HG03064 (cell line): ENCODE data around the gene CSNK1D.

Experiments
- ATAC-seq: cut with Tn5 transposase; IDR thresholded peaks from one replicate; pipeline ENCODE4 v1.9.1; 2021; ENCODE audit warnings: low read depth; ENCODE audit not compliant: unreplicated experiment

The CSNK1D gene

GRCh38 chr17:82273327-82274133 is at the start of gene CSNK1D:
CSNK1D (minus strand) TSS chr17:82273700; CDS start chr17:82273381, 319 bp downstream.
- peak; percentile 68 for ATAC-seq

- no peak for ATAC-seq
Measured at GRCh38 chr17:82322526-82323453, 49.3 kb upstream of the CSNK1D start.

- no peak for ATAC-seq
Measured at GRCh38 chr17:82321947-82322466, 48.5 kb upstream of the CSNK1D start.

- ATAC-seq, result no peak
Measured at GRCh38 chr17:82320956-82321927, 47.7 kb upstream of the CSNK1D start.

GRCh38 chr17:82320140-82320840 is 46.8 kb upstream of the CSNK1D start:
- no peak for ATAC-seq

GRCh38 chr17:82319619-82320062 is 46.1 kb upstream of the CSNK1D start:
- no peak for ATAC-seq

- ATAC-seq, result no peak
Measured at GRCh38 chr17:82318772-82319606, 45.5 kb upstream of the CSNK1D start.

GRCh38 chr17:82318169-82318498 is 44.6 kb upstream of the CSNK1D start:
- ATAC-seq, result no peak

- no peak for ATAC-seq
Measured at GRCh38 chr17:82317394-82318168, 44.1 kb upstream of the CSNK1D start, which contains the start of gene CD7. CD7 (minus strand) TSS chr17:82317608; CDS start chr17:82317495, 113 bp downstream.

- no peak for ATAC-seq
Measured at GRCh38 chr17:82316651-82317393, 43.3 kb upstream of the CSNK1D start.

- no peak for ATAC-seq
Measured at GRCh38 chr17:82315703-82316358, 42.3 kb upstream of the CSNK1D start.

GRCh38 chr17:82314727-82315605 is 41.5 kb upstream of the CSNK1D start:
- ATAC-seq, result no peak

GRCh38 chr17:82314012-82314726 is 40.7 kb upstream of the CSNK1D start:
- ATAC-seq, result no peak

GRCh38 chr17:82313195-82314011 is 39.9 kb upstream of the CSNK1D start:
- ATAC-seq, result no peak
